Spleen (tissue), 11 donors: ENCODE results near the gene ABCA3. TPM values are rescaled to one million over a fixed set of nuclear protein-coding genes. Genes with fewer than 3 reads are reported as not detected.
A peak's percentile ranks its signal among the peaks of the same experiment; 100 is the strongest.
"Not testable (repeated sequence)": the region's sequence is repeated elsewhere in the genome, so short reads cannot be mapped to it uniquely, and the experiment has no call there.

Source experiments
- DNase-seq: peaks from one replicate; pipeline ENCODE4 v3.0.0-alpha.2; 2020
- H3K27ac ChIP-seq, 8 donors: fragments of 200-600 bp; sonication (generic) in 7 of 8; 1 replicate in 4 of 8; 2 replicates in 4 of 8; pipeline versions ENCODE4 v1.5.0 to v1.8.0; 2016 to 2021; ENCODE audit warnings: inconsistent platforms in 4 of 8, mild to moderate bottlenecking in 4 of 8, moderate library complexity in 1 of 8
- H3K27me3 ChIP-seq, 7 donors: fragments of 200-600 bp; sonication (generic) in 6 of 7; replicated peaks in 1 of 7; 1 replicate in 4 of 7; 2 replicates in 3 of 7; pipeline versions ENCODE4 v1.5.0 to v1.8.0; 2016 to 2021; ENCODE audit warnings: inconsistent platforms in 3 of 7, mild to moderate bottlenecking in 1 of 7
- H3K36me3 ChIP-seq, 6 donors: fragments of 200-600 bp; sonication (generic) in 5 of 6; 1 replicate in 4 of 6; 2 replicates in 2 of 6; pipeline versions ENCODE4 v1.5.0 to v1.8.0; 2016 to 2021; ENCODE audit warnings: inconsistent platforms in 2 of 6
- H3K4me1 ChIP-seq, 6 donors: fragments of 200-600 bp; sonication (generic) in 5 of 6; 1 replicate in 3 of 6; 2 replicates in 3 of 6; pipeline versions ENCODE4 v1.5.0 to v1.8.0; 2016 to 2021; ENCODE audit warnings: inconsistent platforms in 3 of 6
- H3K4me3 ChIP-seq, 8 donors: fragments of 200-600 bp; sonication (generic) in 7 of 8; 1 replicate in 4 of 8; 2 replicates in 4 of 8; pipeline versions ENCODE4 v1.5.0 to v1.8.0; 2016 to 2021; ENCODE audit warnings: inconsistent platforms in 4 of 8, mild to moderate bottlenecking in 4 of 8, moderate library complexity in 2 of 8
- H3K9me3 ChIP-seq, 8 donors: fragments of 200-600 bp; sonication (generic) in 7 of 8; 1 replicate in 4 of 8; 2 replicates in 4 of 8; pipeline versions ENCODE4 v1.5.0 to v1.8.0; 2016 to 2021; ENCODE audit warnings: inconsistent platforms in 4 of 8
- CTCF ChIP-seq, 11 experiments: fragments of 200-600 bp in 7 of 11; fragments of 450-650 bp in 4 of 11; sonication (generic) in 4 of 11; IDR thresholded peaks in 8 of 11; conservative IDR thresholded peaks in 3 of 11; 1 replicate in 7 of 11; 2 replicates in 4 of 11; pipeline versions ENCODE4 v1.4.0 to v1.8.0; 2016 to 2021; ENCODE audit warnings: antibody characterized with exemption in 11 of 11, inconsistent platforms in 4 of 11, mild to moderate bottlenecking in 1 of 11
- POLR2A ChIP-seq, 3 donors: fragments of 450-650 bp; IDR thresholded peaks; one replicate each; pipeline ENCODE4 v1.5.1; 2017; ENCODE audit warnings: antibody characterized with exemption in 3 of 3, mild to moderate bottlenecking in 1 of 3
- POLR2AphosphoS5 ChIP-seq, 3 donors: sonication (generic); formaldehyde crosslinking; IDR thresholded peaks; one replicate each; pipeline ENCODE4 v1.5.1; 2017; ENCODE audit warnings: antibody characterized with exemption in 3 of 3
- WGBS, 5 donors: extraction: QIAGEN DNeasy Blood & Tissue Kit in 3 of 5; methylation state at CpG; one replicate each; pipeline versions ENCODE4 v1.1.5 to v1.1.7; 2013 to 2018; 5-methylcytosine and 5-hydroxymethylcytosine counted together
- intact Hi-C: fragments of 100-400 bp; cut with DNase I; formaldehyde crosslinking; loops from one replicate; pipeline ENCODE4 v1.15.0; 2023; ENCODE audit warnings: low total_unique reads
- polyA plus RNA-seq, 3 donors: library from polyadenylated mRNA; stranded (reverse); fragments of 200-250 nt; gene quantifications; one replicate each; pipeline ENCODE4 v1.2.1, GENCODE V29; 2013
- total RNA-seq, 7 donors: library from RNA; depleted of rRNA in 3 of 7; stranded (reverse); fragments of >200 nt in 3 of 7; fragmentation: NEBNext Ultra II Directional in 4 of 7; extraction: Animal tissue kit (Norgen Biotek cat#: 25700) in 4 of 7; gene quantifications; one replicate each; pipeline versions ENCODE4 v1.1.0 to v1.2.1, GENCODE V29; 2016 to 2021
- donor health status: healthy with polysubstance abuse.
- donor health status: DM: no; HTN: no; CAD: no; lungs with moderate emphysema.
- donor health status: DM: no; HTN: no; CAD: no.
- donor health status: Bipolar disorder and iron deficiency.
- donor health status: healthy.
- donor health status: DM: no; HTN: no; CAD: no.
- donor health status: DM: yes; HTN: yes; CAD: no.

ABCA3 gene
- total and polyA plus RNA-seq, 10 donors: 2.5 to 12.6 (median 6.8) TPM

- H3K27ac ChIP-seq: no peak overlapping the region
- DNase-seq: no peak
- no peaks in the 10 kb centered on the region for H3K9me3 ChIP-seq
- intact Hi-C loops: no loop called here
- TF ChIP-seq CTCF (IDR thresholded peaks at IDR 0.05 in 8 of 11, conservative IDR thresholded peaks at IDR 0.05 in 3 of 11) (no peak), POLR2AphosphoS5 (IDR thresholded peaks at IDR 0.05) (no peak), POLR2A (IDR thresholded peaks at IDR 0.05) (no peak)
- no peak overlapping the region for H3K4me3 ChIP-seq
- WGBS, 5 donors: 95 to 98% (median 97%) methylated on average over 8 of the region's 8 CpGs
- no peaks in the 10 kb centered on the region for H3K27me3 ChIP-seq
- H3K36me3 ChIP-seq: peaks cover 3 to 100% (median 95%) of the 10 kb centered on the region in 6 donors
- peaks cover 6 to 22% (median 9%) of the 10 kb centered on the region in 6 donors for H3K4me1 ChIP-seq
Observed at GRCh38 chr16:2260250-2260649, 80.3 kb downstream of the ABCA3 start.

- H3K9me3 ChIP-seq, DNase-seq, H3K27me3 ChIP-seq, H3K4me3 ChIP-seq, H3K27ac ChIP-seq, intact Hi-C loops: not testable (repeated sequence)
- WGBS, 5 donors: 91 to 97% (median 96%) methylated on average over 7 of the region's 7 CpGs
- peaks cover 0 to 12% (median 3%) of the 10 kb centered on the region in 6 donors for H3K4me1 ChIP-seq
- peaks cover 3 to 100% (median 99%) of the 10 kb centered on the region in 6 donors for H3K36me3 ChIP-seq
Observed at GRCh38 chr16:2258530-2258929, 82.0 kb downstream of the ABCA3 start.

GRCh38 chr16:2257726-2258125 lies 82.8 kb downstream of the ABCA3 start:
- no peak overlapping the region for H3K4me3 ChIP-seq
- no peaks in the 10 kb centered on the region for H3K9me3 ChIP-seq
- no peak overlapping the region for H3K27ac ChIP-seq
- intact Hi-C loops: no loop called here
- DNase-seq: no peak
- TF ChIP-seq POLR2AphosphoS5 (IDR thresholded peaks at IDR 0.05): peak in 2 of 3 donors; percentile 13 to 22
- no peak for TF ChIP-seq POLR2A (IDR thresholded peaks at IDR 0.05)
- no peaks in the 10 kb centered on the region for H3K27me3 ChIP-seq
- WGBS, 5 donors: 90 to 96% (median 93%) methylated on average over 6 of the region's 6 CpGs
- H3K4me1 ChIP-seq: peaks cover 0 to 14% (median 3%) of the 10 kb centered on the region in 6 donors
- peaks cover 3 to 100% (median 98%) of the 10 kb centered on the region in 6 donors for H3K36me3 ChIP-seq

GRCh38 chr16:2256531-2257140 lies 83.9 kb downstream of the ABCA3 start:
- no peak overlapping the region for H3K27ac ChIP-seq
- no peak for DNase-seq
- TF ChIP-seq POLR2A (IDR thresholded peaks at IDR 0.05) (no peak), CTCF (IDR thresholded peaks at IDR 0.05 in 8 of 11, conservative IDR thresholded peaks at IDR 0.05 in 3 of 11) (no peak), POLR2AphosphoS5 (IDR thresholded peaks at IDR 0.05) (no peak)
- intact Hi-C loops: no loop called here
- no peak overlapping the region for H3K4me3 ChIP-seq
- peaks cover 3 to 97% (median 88%) of the 10 kb centered on the region in 6 donors for H3K36me3 ChIP-seq
- WGBS, 5 donors: 86 to 94% (median 89%) methylated on average over 12 of the region's 12 CpGs
- H3K27me3 ChIP-seq: no peaks in the 10 kb centered on the region
- H3K9me3 ChIP-seq: no peaks in the 10 kb centered on the region
- H3K4me1 ChIP-seq: peaks cover 0 to 25% (median 14%) of the 10 kb centered on the region in 6 donors

- TF ChIP-seq POLR2AphosphoS5 (IDR thresholded peaks at IDR 0.05) (peak in 1 of 3 donors; percentile 26), POLR2A (IDR thresholded peaks at IDR 0.05) (no peak)
- WGBS, 5 donors: 78 to 85% (median 81%) methylated on average over 10 to 11 of the region's 11 CpGs
- Histone ChIP-seq H3K4me1 (peaks cover 9 to 52% (median 29%) of the 10 kb centered on the region in 6 donors), H3K27ac (peak overlapping the region in 5 of 8 donors; percentile 7 to 94 (median 48)), H3K36me3 (peaks cover 3 to 64% (median 55%) of the 10 kb centered on the region in 6 donors), H3K4me3 (no peak overlapping the region), H3K9me3 (no peaks in the 10 kb centered on the region), H3K27me3 (no peaks in the 10 kb centered on the region)
- intact Hi-C loops: no loop called here
- DNase-seq: no peak
Observed at GRCh38 chr16:2253293-2253692, 87.2 kb downstream of the ABCA3 start.
